AML-193 (cell line): Measurements from ENCODE around the gene BTNL8.
A peak's percentile ranks its signal among the peaks of the same experiment; 100 is the strongest.
"Not testable (repeated sequence)": the region's sequence is repeated elsewhere in the genome, so short reads cannot be mapped to it uniquely, and the experiment has no call there.

Experiments used
- DNase-seq, 2 experiments: peaks; one replicate each; lab custom pipeline; 2025; lab: John Stamatoyannopoulos, UW

BTNL8 gene

GRCh38 chr5:180875860-180876426 is 23.0 kb upstream of the BTNL8 start:
- DNase-seq, result no peak

- DNase-seq, result not testable (repeated sequence)
Measured at GRCh38 chr5:180885845-180886529, 13.0 kb upstream of the BTNL8 start.

GRCh38 chr5:180889381-180889780 is 9.6 kb upstream of the BTNL8 start:
- DNase-seq, result no peak

GRCh38 chr5:180895330-180895729 is 3.6 kb upstream of the BTNL8 start:
- DNase-seq, result not testable (repeated sequence)

GRCh38 chr5:180900178-180900577 is 1.2 kb downstream of the BTNL8 start:
- DNase-seq, result no peak

- DNase-seq, result no peak
Measured at GRCh38 chr5:180901319-180902009, 2.5 kb downstream of the BTNL8 start.

GRCh38 chr5:180908400-180908799 is 9.4 kb downstream of the BTNL8 start:
- DNase-seq, result no peak

- no peak for DNase-seq
Measured at GRCh38 chr5:180908998-180909731, 10.2 kb downstream of the BTNL8 start.

GRCh38 chr5:180909782-180910181 is 10.8 kb downstream of the BTNL8 start:
- DNase-seq, result no peak

- DNase-seq, result no peak
Measured at GRCh38 chr5:180910182-180910581, 11.2 kb downstream of the BTNL8 start.

- no peak for DNase-seq
Measured at GRCh38 chr5:180910735-180911134, 11.8 kb downstream of the BTNL8 start.

GRCh38 chr5:180914646-180915045 is 15.7 kb downstream of the BTNL8 start:
- no peak for DNase-seq

GRCh38 chr5:180915924-180916323 is 17.0 kb downstream of the BTNL8 start:
- peak; percentile 5 to 28 for DNase-seq

- DNase-seq, result no peak
Measured at GRCh38 chr5:180918380-180918779, 19.4 kb downstream of the BTNL8 start.

GRCh38 chr5:180920710-180921109 is 21.8 kb downstream of the BTNL8 start:
- no peak for DNase-seq

GRCh38 chr5:180922932-180923331 is 24.0 kb downstream of the BTNL8 start:
- no peak for DNase-seq

GRCh38 chr5:180932660-180933059 is 33.7 kb downstream of the BTNL8 start:
- DNase-seq, result no peak

- no peak for DNase-seq
Measured at GRCh38 chr5:180935203-180935602, 36.2 kb downstream of the BTNL8 start.

GRCh38 chr5:180938294-180938693 is 39.3 kb downstream of the BTNL8 start:
- no peak for DNase-seq

GRCh38 chr5:180950291-180950949 is 51.5 kb downstream of the BTNL8 start:
- DNase-seq, result no peak

GRCh38 chr5:180959661-180960060 is 60.7 kb downstream of the BTNL8 start:
- DNase-seq, result no peak

GRCh38 chr5:180960209-180960608 is 61.2 kb downstream of the BTNL8 start:
- no peak for DNase-seq
